Neuron (in vitro differentiated cells): ENCODE results near the gene GAS2.

Experiments
- H2AFZ ChIP-seq: one replicate; pipeline ENCODE4 v1.6.1; 2013; ENCODE audit warnings: low read depth, mild to moderate bottlenecking, inconsistent platforms, low read length, moderate library complexity
- H3K27me3 ChIP-seq: one replicate; pipeline ENCODE4 v1.6.1; 2013; ENCODE audit warnings: low read length; ENCODE audit not compliant: insufficient read depth
- H3K36me3 ChIP-seq: one replicate; pipeline ENCODE4 v1.6.1; 2013; ENCODE audit warnings: low read length; ENCODE audit not compliant: insufficient read depth
- H3K4me1 ChIP-seq: one replicate; pipeline ENCODE4 v1.6.1; 2013; ENCODE audit warnings: low read length; ENCODE audit not compliant: insufficient read depth
- H3K4me3 ChIP-seq: 2 replicates; pipeline ENCODE4 v1.5.1; 2013; ENCODE audit warnings: mild to moderate bottlenecking, low read length, moderate library complexity
- H3K9me3 ChIP-seq: one replicate; pipeline ENCODE4 v1.6.1; 2013; ENCODE audit warnings: low read length

Gene GAS2

DNA sequence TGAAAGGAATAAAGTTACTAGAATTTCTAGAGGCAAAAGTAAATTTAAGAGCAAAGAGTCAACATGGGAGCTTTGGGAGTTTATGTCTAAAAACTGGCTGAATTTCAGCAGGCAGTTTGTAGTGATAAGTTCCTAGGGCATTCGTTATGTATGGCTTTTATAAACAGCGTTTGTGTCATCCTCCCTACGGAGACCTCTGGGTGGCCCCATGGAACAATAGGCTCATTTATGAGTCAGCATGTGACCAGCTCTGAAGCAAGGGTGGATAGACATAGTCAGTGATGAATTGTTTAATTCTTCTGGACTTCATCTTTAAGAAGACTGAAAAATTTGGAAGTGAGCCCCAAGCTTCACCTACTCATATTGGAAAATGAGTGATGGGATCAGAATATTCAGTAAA is 126.1 kb downstream of the GAS2 start:
- H2AFZ ChIP-seq = no peak overlapping the region
- peaks cover 5% of the 10 kb centered on the region for H3K4me1 ChIP-seq
- no peaks in the 10 kb centered on the region for H3K36me3 ChIP-seq
- no peak overlapping the region for H3K4me3 ChIP-seq
- H3K27me3 ChIP-seq = no peaks in the 10 kb centered on the region
- no peaks in the 10 kb centered on the region for H3K9me3 ChIP-seq

DNA sequence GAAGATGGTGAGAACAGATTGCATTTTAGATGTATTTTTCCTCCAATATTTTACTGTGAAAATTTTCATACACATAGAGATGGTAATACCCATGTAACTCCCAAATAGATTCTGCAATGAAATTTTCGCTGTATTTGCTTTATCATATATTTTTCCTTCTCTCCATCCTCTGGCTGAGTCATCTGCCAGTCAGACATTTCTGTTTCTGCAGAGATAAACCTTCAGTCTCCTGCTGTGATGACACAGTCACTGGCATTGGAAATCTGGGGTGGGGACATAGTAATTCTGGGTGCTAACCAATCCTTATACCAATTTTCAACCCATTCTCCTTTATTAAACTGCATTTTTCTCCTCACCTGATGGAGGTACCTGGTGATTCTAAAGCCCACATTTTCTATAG is 129.5 kb downstream of the GAS2 start:
- peaks cover 5% of the 10 kb centered on the region for H3K4me1 ChIP-seq
- H3K4me3 ChIP-seq = no peak overlapping the region
- no peaks in the 10 kb centered on the region for H3K27me3 ChIP-seq
- H3K9me3 ChIP-seq = no peaks in the 10 kb centered on the region
- no peaks in the 10 kb centered on the region for H3K36me3 ChIP-seq
- H2AFZ ChIP-seq = no peak overlapping the region

DNA sequence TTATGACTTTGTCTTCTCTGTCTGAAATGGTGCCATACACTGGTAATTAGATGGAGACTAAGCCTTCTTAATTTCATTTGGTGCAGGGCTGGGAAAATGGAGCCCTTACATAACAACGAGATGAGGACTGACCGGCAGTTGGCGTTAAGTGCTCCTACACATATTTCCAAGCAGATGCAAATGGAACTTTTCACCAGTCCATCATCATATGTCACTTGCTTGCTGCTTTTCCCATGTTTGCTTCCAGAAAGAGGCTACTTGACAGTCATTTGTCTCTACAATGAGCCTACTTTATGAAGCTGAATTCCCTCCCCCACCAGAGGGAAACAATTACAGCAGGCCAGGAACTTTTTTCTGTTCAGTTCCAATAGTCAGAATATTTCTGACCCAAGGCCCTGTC is 130.6 kb downstream of the GAS2 start:
- Histone ChIP-seq H3K4me1 (peaks cover 5% of the 10 kb centered on the region), H2AFZ (no peak overlapping the region), H3K27me3 (no peaks in the 10 kb centered on the region), H3K4me3 (no peak overlapping the region), H3K36me3 (no peaks in the 10 kb centered on the region), H3K9me3 (no peaks in the 10 kb centered on the region)

DNA sequence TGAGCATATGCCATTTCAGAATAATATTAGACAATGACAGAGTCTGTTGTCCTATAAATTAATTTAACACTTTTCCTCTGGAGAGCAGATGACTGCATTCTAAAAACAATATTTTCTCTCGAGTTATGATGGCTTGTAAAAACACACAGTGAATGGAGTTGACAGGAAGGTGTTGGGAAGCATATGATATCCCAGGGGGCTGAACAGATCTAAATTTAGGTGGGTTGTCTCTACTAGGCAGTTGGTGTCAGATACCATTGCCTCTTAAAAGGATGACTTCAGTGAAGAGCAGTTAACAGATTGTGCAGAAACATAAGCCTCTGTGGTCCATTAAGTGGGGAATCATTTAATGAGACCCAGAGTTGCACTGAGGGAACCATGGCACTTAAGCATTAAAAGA is 132.5 kb downstream of the GAS2 start:
- H3K27me3 ChIP-seq = no peaks in the 10 kb centered on the region
- H3K9me3 ChIP-seq = no peaks in the 10 kb centered on the region
- no peak overlapping the region for H2AFZ ChIP-seq
- H3K36me3 ChIP-seq = no peaks in the 10 kb centered on the region
- H3K4me3 ChIP-seq = no peak overlapping the region
- no peaks in the 10 kb centered on the region for H3K4me1 ChIP-seq

DNA sequence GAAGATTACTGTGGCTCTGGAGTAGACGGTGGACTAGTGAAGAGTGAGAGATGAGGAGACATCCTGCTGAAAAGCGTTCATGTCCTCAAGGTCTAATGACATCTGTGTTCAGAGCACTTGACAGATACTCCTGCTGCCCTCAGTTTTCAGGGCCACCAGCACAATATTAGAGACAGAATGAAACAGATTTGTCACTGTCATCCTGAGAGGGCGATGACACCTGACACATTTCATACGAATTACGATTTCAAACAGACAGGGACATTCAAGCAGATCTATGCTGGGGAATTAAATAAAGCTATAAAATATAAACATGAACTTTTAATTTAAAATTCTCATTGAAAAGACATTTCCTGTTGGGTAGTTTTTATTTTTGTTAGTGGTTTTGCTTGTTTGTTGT is 134.1 kb downstream of the GAS2 start:
- no peaks in the 10 kb centered on the region for H3K27me3 ChIP-seq

DNA sequence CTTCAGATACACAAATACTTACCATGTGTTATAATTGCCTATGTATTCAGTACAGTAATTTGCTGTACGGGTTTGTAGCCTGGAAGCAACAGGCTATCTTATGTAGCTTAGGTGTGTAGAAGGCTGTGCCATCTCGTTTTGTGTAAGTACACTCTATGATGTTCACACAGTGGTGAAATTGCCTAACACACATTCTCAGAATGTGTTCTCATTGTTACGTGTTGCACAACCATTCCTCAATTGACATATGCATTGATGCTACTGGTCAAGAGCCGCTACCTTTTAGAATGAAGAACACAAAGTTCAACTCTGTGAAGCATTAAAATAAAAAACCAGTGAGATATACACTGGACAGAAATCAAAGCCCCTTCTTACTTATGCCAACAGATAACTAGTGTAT is 136.4 kb downstream of the GAS2 start:
- Histone ChIP-seq H3K4me3 (no peak overlapping the region), H3K36me3 (no peaks in the 10 kb centered on the region), H3K4me1 (no peaks in the 10 kb centered on the region), H2AFZ (no peak overlapping the region), H3K27me3 (no peaks in the 10 kb centered on the region), H3K9me3 (no peaks in the 10 kb centered on the region)

More for the DNA sequence above, 134.1 kb downstream of the GAS2 start:
- Histone ChIP-seq H2AFZ (no peak overlapping the region), H3K4me1 (no peaks in the 10 kb centered on the region), H3K4me3 (no peak overlapping the region), H3K9me3 (no peaks in the 10 kb centered on the region), H3K36me3 (no peaks in the 10 kb centered on the region)

DNA sequence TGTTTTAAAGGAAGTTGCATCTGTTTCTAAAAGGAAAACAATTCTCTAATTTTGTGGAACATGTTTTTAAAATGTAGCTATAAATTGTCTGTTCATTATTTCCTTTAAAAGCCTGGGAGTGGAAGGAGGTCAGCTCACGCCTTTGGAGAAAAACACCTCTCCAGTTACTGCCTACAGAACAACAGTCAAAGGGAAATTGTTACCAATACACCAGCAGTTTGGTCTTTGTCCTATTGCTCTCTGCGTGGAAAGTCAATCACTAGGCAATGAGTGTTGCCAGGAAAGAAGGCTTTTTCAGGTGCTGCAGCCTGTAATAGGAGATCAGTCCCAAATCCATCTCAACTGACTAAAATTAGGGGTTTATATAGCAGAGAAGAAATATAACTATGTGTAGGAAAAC is 141.0 kb downstream of the GAS2 start:
- H3K4me1 ChIP-seq = no peaks in the 10 kb centered on the region
- H2AFZ ChIP-seq = no peak overlapping the region
- H3K4me3 ChIP-seq = no peak overlapping the region
- no peaks in the 10 kb centered on the region for H3K36me3 ChIP-seq
- no peaks in the 10 kb centered on the region for H3K27me3 ChIP-seq
- no peaks in the 10 kb centered on the region for H3K9me3 ChIP-seq

DNA sequence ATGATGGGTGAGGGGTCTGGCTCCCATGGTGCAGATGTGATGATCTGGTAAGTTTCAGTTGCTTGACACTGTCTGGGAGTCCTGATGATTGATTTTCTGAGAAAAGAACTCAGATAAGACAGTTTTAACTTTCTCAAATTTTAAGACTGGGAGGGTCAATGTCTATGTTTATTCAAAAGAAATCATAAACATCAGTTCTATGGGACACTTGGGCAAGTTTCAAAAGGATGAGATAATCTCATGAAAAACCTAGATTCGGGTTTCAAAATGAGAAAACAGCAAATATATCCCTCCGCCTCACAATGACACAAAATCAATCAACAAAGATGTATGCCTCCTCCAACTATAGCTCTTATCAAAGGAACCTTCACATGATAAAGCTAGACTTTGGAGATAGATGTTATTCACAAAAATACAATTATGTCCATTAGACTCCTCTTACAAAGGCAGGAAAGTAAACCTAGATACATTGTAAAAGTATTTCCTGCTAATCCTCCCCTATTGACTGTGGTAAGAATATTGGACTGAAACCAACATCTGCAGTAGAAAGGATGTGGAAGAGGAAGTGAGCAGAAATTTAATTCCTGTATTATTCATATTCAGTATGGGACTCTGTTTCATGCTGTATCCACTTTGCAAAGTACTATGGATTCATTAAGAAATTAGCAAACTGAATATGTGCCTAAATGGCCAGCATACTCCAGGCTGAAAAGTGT is 141.6 kb downstream of the GAS2 start:
- Histone ChIP-seq H3K4me1 (no peaks in the 10 kb centered on the region), H3K36me3 (no peaks in the 10 kb centered on the region), H3K4me3 (no peak overlapping the region), H3K27me3 (no peaks in the 10 kb centered on the region), H2AFZ (no peak overlapping the region), H3K9me3 (no peaks in the 10 kb centered on the region)

DNA sequence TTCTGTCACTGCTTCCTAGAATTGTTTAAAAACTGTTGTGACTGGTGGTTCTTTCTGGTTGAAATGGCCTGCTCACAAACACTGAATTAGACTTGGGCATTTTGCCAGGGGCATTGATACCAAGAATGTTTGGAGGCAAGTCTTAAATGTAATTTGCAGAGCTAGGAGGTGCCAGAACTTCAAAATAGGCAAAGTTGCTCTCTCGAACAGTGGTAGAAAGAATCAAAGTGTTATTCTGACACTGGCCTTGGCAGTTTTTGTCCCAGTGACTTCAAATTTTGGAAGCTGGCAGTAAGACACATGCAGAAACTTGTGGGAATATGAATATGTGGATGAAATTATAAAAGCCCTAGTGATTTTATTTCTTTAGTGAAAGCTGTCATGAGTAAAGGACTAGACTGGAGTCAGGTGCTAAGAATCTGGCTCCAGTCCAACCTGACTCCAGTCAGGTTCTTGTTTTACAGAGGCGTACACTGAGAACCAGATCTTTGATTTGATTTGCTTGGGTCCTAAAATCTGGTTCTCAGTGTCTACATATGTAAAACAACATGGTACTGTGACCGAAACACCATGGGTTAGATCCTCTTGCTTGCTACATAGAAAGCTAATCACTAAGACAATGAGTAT is 142.3 kb downstream of the GAS2 start:
- no peaks in the 10 kb centered on the region for H3K36me3 ChIP-seq
- H3K27me3 ChIP-seq = no peaks in the 10 kb centered on the region
- H3K4me3 ChIP-seq = no peak overlapping the region
- H3K9me3 ChIP-seq = no peaks in the 10 kb centered on the region
- no peak overlapping the region for H2AFZ ChIP-seq
- no peaks in the 10 kb centered on the region for H3K4me1 ChIP-seq

DNA sequence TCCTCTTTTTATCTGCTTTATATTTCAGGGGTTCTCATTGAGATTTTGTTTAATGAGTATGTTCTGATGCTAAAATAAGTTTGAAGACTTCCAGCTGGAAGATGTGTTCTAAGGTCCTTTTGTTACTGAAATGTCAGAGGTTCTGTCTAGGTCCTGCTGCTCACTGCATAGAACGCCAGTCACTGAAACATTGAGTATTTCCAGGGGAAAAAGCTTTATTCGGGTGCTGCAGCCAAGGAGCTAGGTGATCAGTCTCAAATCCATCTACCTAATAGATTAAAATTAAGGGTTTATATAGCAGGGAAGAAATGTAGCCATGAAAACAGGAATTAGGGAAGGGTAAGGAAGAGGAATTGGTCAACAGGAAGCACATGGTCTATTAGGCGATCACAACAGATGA is 143.5 kb downstream of the GAS2 start:
- Histone ChIP-seq H3K4me1 (no peaks in the 10 kb centered on the region), H2AFZ (no peak overlapping the region), H3K27me3 (no peaks in the 10 kb centered on the region), H3K36me3 (no peaks in the 10 kb centered on the region), H3K4me3 (no peak overlapping the region), H3K9me3 (no peaks in the 10 kb centered on the region)

DNA sequence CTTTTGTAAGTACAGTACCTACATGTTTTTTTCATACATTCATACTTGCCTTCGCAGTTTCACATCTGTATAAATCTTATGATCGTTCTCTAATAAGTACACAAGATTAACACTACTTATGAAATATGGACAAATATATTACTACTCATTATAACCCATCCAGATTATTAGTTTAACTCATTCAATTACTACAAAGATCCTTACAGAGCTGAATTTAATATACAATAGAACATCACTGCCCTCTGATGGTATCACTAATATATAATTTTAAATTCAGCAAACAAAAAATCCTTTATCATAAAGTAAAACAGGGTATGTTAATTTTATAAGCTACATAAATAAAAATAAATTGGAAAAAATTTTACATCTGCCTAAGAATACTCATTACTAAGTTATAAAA is 155.8 kb downstream of the GAS2 start:
- H2AFZ ChIP-seq = no peak overlapping the region
- no peaks in the 10 kb centered on the region for H3K9me3 ChIP-seq
- peaks cover 35% of the 10 kb centered on the region for H3K36me3 ChIP-seq
- H3K27me3 ChIP-seq = no peaks in the 10 kb centered on the region
- no peaks in the 10 kb centered on the region for H3K4me1 ChIP-seq
- H3K4me3 ChIP-seq = no peak overlapping the region

DNA sequence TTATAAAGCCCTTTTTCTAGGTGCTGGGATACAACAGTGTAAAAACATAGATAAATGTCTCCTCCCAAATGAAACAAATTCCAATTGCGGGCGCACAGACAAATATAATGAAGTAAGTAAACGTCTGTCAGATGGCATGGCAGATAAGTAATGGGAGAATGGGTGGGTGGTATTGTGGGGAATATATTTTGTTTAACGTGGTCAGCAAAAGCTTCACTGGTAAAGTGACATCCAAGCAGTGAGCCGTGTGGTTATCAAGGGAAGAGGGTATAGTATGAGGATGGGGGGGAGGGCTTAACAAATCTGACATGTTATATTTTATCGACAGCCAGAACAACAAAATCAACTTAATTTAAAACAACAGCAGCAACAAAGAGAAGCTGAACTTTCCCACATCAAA is 162.0 kb downstream of the GAS2 start:
- Histone ChIP-seq H3K9me3 (no peaks in the 10 kb centered on the region), H3K27me3 (no peaks in the 10 kb centered on the region), H3K36me3 (peaks cover 21% of the 10 kb centered on the region), H3K4me1 (peaks cover 11% of the 10 kb centered on the region), H3K4me3 (peak overlapping the region; percentile 86), H2AFZ (peak overlapping the region; percentile 94)

DNA sequence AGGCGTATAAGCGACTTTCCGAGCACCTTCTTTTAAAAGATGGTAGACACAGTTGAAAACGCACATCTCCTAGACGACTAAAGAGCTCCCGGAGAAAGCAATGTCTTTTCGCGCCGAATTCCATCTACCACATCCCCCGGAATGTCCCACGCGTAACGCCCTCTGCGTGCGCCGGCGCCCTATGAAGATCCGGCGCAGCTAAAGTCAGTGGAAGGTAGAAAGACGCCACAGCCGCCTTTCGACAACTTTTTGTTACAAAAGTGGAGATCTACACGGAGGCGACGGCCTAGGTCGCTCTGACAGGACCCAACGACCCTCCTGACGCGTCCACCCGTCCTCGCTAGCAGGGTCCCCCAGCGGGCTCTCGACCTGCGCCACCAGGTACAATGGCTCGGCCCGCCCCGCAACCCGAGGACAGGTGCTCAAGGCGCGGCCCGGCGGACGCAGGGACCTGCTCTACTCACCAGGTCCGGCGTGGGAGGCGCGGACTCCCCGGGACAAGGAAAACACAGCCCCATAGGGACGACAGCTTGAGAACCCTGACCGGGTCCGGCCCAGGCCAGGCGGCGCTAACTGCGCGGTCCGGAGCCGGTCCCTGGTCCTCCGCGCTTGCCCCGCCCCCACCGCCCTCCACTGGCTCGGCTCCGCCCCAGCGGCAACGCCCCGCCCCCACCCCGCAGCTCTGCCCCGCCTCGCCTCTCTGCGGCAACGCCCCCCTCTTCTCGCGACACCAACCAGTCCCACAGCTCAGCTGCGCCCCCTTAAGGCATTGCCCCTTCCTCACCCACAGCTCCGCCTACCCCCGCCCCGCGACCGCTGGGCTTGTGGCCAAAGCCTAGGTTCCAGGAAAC is 163.0 kb downstream of the GAS2 start, which contains the start of gene SVIP:
Gene SVIP, minus strand, starts transcription at position 571 of the 851 bp plus-strand sequence. Its CDS starts 53 bp downstream, at position 518.
- H3K36me3 ChIP-seq = peaks cover 15% of the 10 kb centered on the region
- H3K9me3 ChIP-seq = no peaks in the 10 kb centered on the region
- H2AFZ ChIP-seq = peak within 1 kb of the TSS; percentile 94
- H3K4me1 ChIP-seq = peaks cover 11% of the 10 kb centered on the region
- H3K27me3 ChIP-seq = no peaks in the 10 kb centered on the region
- peak within 1 kb of the TSS; percentile 86 for H3K4me3 ChIP-seq
